Stimulated activated CD8-positive, alpha-beta memory T cell treated with anti-CD3 and anti-CD28 coated beads, Interleukin-15, amount 100 ng/mL, for 1 hour (primary cell): ENCODE measurements around the gene WDR55.
A peak's percentile ranks its signal among the peaks of the same experiment; 100 is the strongest.
"Not testable (repeated sequence)": the region's sequence is repeated elsewhere in the genome, so short reads cannot be mapped to it uniquely, and the experiment has no call there.

Experiments
- DNase-seq: peaks from one replicate; pipeline ENCODE4 v3.0.0-alpha.2; 2020; ENCODE audit warnings: low read depth

Gene WDR55

GRCh38 chr5:140658870-140659269 is 5.8 kb upstream of the WDR55 start:
- DNase-seq = no peak

- DNase-seq = not testable (repeated sequence)
Measured at GRCh38 chr5:140660371-140660770, 4.3 kb upstream of the WDR55 start.

DNA sequence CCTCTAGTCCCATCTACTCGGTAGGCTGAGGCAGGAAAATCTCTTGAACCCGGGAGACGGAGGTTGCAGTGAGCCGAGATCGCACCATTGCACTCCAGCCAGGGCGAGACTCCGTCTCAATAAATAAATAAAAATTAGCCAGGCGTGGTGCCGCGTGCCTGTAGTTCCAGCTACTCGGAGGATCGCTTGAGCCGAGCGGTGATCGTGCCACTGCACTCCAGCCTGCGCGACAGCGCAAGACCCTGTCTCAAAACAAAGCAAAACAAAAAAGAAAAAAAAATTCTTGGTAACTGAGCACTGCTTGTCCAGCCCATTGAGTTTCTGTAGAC is 710 bp upstream of the WDR55 start:
- DNase-seq = no peak

- DNase-seq = not testable (repeated sequence)
Measured at GRCh38 chr5:140671035-140671434, 6.3 kb downstream of the WDR55 start.

DNA sequence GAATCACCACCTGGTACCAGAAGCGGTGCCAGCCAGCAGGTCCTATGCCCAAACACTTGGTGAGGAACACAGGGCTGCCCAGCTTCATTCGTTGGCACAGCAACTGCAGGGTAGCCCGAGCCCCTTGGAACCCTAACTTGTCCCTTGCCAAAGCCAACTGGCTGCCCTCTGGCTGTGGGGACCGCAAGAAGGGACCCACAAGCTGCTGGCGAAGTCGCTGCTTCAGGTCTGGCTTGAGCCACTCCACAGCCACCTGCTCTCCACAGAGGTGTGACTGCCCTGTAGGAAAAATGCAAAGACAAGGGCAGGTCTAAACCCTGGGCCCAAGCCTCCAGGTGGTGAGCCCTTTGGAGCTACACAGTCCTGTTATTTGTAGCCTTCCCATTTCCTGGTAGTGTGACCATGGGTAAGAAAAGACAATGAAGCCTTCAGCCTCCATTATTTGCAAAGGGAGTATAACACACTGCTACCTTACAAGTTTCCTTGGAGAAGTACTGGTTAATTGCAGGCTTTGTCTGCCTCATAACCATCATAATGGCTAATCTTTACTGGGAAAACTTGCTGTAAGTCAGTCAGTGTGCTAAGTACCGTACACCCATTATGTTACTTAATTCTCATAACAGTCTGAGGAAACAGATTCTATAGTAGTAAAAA is 6.9 kb downstream of the WDR55 start:
- no peak for DNase-seq

- no peak for DNase-seq
Measured at GRCh38 chr5:140672455-140673186, 7.9 kb downstream of the WDR55 start.

DNA sequence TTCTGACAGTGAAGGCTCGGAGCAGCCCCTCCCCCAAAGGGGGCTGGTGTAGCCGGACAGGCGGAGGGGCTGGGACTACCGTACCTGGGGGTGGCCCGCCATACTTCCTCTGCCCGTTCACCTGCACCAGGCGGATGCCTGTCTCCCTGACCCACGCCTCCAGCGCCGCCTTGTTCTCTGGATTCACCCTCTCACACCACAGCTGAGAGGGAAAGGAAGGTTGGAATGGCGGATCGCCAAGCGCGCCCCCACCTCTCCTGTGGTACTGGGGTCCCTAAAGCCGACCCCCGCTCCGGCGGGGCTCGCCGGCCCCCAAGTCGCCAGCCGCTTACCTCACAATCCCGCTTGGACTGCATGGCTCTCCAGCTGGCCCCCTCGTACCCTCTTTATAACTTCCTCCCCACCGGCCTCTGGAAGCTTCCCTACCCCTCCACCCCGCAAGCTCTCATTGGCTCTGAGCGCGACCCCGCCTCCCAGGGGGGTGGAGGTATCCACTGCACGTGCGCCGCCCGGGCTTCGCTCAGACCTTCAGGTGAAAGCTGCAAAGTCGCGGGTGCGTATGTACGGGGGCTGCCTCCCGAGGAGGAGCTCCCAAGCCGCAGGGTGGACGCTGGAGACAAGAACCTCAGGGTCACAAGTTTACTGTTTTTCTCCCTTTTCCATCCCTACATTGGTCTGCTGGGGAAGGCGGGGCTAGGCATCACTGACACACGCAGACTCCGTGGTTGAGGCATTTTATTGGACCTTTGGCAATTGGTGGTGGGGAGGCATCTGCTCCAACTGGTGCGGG is 8.7 kb downstream of the WDR55 start, which contains the start of gene DND1:
Gene DND1 (minus strand): TSS at position 390 of the 790 bp plus-strand sequence. CDS start 34 bp downstream, at position 356.
- DNase-seq = no peak

- no peak for DNase-seq
Measured at GRCh38 chr5:140674211-140674610, 9.5 kb downstream of the WDR55 start.

DNA sequence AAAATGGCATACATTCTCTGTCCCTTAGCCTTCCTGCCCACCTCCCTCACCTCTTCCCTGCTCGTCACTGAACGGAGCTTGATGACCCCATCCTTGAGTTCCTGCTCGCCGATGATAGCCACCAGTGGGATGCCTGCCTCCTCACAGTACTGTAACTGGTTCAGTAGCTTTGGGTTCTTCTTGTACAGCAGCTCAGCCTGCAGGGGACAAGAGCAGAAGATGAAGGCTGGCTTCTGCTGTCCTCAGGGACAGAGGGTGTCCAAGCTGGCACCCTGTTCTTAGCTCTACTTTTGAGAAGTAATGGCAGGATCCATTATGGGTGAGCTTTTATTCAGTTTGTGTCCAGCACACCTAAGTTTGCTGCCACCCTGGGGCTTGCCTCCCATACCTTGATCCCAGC is 9.9 kb downstream of the WDR55 start:
- DNase-seq = no peak

DNA sequence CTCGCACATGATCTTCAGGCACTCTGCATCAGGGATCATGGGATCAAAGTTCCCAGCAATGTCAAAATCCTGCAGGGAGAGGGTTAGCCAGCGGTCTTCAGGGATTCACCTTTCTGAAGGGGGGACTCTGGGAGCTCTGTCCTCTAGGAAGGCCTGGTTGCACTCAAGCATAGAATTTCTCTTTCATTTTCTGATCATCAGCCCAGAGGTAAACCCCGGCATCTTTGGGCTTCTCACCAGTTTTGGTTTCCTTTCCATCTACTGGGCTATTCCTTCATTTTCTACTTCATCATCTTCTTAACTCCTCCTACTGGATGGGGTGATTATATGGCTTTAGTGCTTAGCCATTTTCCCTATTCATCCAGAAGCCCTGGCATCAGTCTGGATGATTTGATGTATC is 13.2 kb downstream of the WDR55 start:
- no peak for DNase-seq

GRCh38 chr5:140678993-140679392 is 14.3 kb downstream of the WDR55 start:
- DNase-seq = no peak

GRCh38 chr5:140690376-140690932 is 25.8 kb downstream of the WDR55 start:
- no peak for DNase-seq

GRCh38 chr5:140690941-140691924 is 26.5 kb downstream of the WDR55 start, which contains the start of the genes HARS1 and HARS2:
Gene HARS1 (minus strand): TSS chr5:140691370. CDS start chr5:140691304, 66 bp downstream.
Gene HARS2 (plus strand): TSS chr5:140691455. CDS start chr5:140691649, 194 bp downstream.
- peak; percentile 68 for DNase-seq

DNA sequence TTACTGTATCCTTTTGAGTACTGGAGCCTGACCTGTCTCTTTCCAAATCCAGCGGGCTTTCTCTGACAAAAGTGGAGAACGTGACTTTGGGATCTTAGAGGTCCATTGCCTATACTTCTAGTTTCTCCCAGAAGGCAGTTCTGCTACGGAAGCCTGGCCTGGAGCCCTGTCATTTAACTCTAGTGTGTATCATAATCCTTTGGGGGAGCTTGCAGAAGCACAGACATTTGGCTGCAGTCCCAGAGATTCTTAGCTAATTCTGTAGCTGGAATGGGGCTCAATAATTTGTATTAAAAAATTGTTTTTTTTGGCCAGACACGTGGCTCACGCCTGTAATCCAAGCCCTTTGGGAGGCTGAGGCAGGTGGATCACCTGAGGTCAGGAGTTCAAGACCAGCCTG is 29.6 kb downstream of the WDR55 start:
- DNase-seq = no peak

GRCh38 chr5:140696891-140697492 is 32.3 kb downstream of the WDR55 start:
- no peak for DNase-seq

- peak; percentile 89 for DNase-seq
Measured at GRCh38 chr5:140700177-140701144, 35.8 kb downstream of the WDR55 start, which contains the start of gene ZMAT2. Gene ZMAT2 (plus strand): TSS chr5:140700447. CDS start chr5:140700461, 14 bp downstream.

DNA sequence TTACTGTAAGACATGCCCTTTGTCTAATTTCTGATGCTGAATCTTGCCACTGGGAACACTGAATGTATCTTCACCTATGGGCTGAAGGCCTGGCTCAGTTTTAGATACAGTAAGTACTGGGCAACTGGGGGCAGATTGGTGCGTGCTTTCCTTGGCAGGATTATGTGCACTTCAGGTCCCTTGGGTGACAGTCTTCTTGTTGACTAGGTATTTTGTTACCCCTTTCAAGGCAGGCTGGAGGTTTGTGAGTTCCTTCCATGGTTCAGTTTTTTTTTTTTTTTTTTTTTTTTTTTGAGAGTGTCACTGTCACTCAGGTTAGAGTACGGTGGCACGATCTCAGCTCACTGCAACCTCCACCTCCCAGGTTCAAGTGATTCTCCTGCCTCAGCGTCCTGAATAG is 43.1 kb downstream of the WDR55 start:
- DNase-seq = no peak

DNA sequence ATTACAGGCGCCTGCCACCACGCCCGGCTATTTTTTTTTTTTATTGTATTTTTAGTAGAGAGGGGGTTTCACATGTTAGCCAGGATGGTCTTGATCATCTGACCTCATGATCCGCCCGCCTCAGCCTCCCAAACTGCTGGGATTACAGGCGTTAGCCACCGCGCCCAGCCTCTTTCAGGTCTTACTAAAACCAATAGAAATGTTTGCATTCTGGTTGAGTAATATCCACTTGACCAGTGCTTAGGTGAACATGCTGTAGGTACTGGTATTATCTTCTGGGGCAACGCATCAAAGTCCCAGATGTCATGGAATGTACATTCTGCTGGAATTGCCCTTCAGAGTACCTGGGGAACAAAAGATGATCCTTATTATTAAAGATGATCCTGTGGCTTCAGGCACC is 44.1 kb downstream of the WDR55 start:
- not testable (repeated sequence) for DNase-seq

DNA sequence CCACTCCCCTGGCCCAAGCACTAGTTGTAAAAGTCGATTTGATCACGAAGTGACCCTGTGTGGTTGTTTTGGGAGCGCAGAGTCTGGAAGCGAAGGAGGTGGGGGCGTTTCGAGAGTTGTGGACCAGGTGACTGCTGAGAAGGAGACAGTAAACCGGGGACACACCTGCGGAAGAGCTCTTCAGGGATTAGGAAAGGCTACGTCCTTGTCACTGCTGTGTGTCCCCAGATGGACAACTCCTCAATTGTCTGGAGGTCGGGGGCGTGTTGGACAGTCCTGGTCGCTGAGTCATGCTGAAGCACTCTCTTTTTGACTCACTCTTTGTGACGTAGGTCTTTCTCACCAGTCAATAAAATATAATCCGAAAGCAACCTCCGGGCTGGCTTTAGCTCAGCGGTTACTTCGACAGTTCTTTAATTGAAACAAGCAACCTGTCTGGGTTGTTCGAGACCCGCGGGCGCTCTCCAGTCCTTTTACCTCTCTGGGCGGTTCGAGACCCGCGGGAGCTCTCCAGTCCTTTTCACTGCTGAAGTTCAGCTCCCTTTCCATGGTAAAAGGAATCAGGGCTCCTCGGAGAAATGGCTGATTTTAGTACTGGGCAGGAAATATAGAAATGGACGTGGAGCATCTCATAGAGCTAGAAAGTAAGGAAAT is 46.3 kb downstream of the WDR55 start:
- DNase-seq = peak; percentile 85
